Esophagus mucosa (tissue), 1 donor: ENCODE data around the gene DAPK3. TPM values are rescaled to one million over a fixed set of nuclear protein-coding genes. Genes with fewer than 3 reads are reported as not detected.
"Not testable (repeated sequence)": the region's sequence is repeated elsewhere in the genome, so short reads cannot be mapped to it uniquely, and the experiment has no call there.

Experiments used
- ATAC-seq: fragments of 200-7000 bp; cut with Tn5 transposase; one replicate; pipeline ENCODE4 v1.9.1; 2020
- total RNA-seq: library from RNA; stranded (reverse); gene quantifications from one replicate; pipeline ENCODE4 v1.2.4, GENCODE V29; 2023
- donor health status: DM: yes; HTN: yes; CAD: no.

The DAPK3 gene
- 28.8 TPM for total RNA-seq

GRCh38 chr19:3970808-3971598 lies at the start of gene DAPK3:
TSS of gene DAPK3 (minus strand) at chr19:3971099. CDS start at chr19:3969735, 1,364 bp downstream.
- peak; percentile 87 for ATAC-seq

GRCh38 chr19:4019578-4019977 lies 48.7 kb upstream of the DAPK3 start:
- peak; percentile 13 for ATAC-seq

- ATAC-seq: no peak
These were observed 48.0 kb upstream of the DAPK3 start for GRCh38 chr19:4018775-4019504.

- ATAC-seq: no peak
These were observed 47.3 kb upstream of the DAPK3 start for GRCh38 chr19:4018140-4018613.

GRCh38 chr19:4016903-4017638 lies 46.2 kb upstream of the DAPK3 start:
- ATAC-seq: no peak

GRCh38 chr19:4016486-4016885 lies 45.6 kb upstream of the DAPK3 start:
- no peak for ATAC-seq

GRCh38 chr19:4015705-4016402 lies 45.0 kb upstream of the DAPK3 start:
- ATAC-seq: no peak

GRCh38 chr19:4014541-4015491 lies 43.9 kb upstream of the DAPK3 start:
- no peak for ATAC-seq

GRCh38 chr19:4013886-4014540 lies 43.1 kb upstream of the DAPK3 start:
- ATAC-seq: no peak

GRCh38 chr19:4012975-4013634 lies 42.2 kb upstream of the DAPK3 start:
- ATAC-seq: no peak

GRCh38 chr19:4012092-4012974 lies 41.4 kb upstream of the DAPK3 start:
- no peak for ATAC-seq

GRCh38 chr19:4011430-4011829 lies 40.5 kb upstream of the DAPK3 start:
- not testable (repeated sequence) for ATAC-seq

- no peak for ATAC-seq
These were observed 39.9 kb upstream of the DAPK3 start for GRCh38 chr19:4010808-4011110.

GRCh38 chr19:4009990-4010807 lies 39.3 kb upstream of the DAPK3 start:
- no peak for ATAC-seq

- ATAC-seq: peak; percentile 10
These were observed 37.1 kb upstream of the DAPK3 start for GRCh38 chr19:4007836-4008539.

- ATAC-seq: peak; percentile 95
These were observed 36.3 kb upstream of the DAPK3 start, which contains the start of gene PIAS4 for GRCh38 chr19:4007021-4007835. TSS of gene PIAS4 (plus strand) at chr19:4007736. CDS start at chr19:4007761, 25 bp downstream.

GRCh38 chr19:4005436-4005835 lies 34.5 kb upstream of the DAPK3 start:
- not testable (repeated sequence) for ATAC-seq
